GM12865 (cell line): ENCODE data around the gene MYO1H.
"Not testable (repeated sequence)": the region's sequence is repeated elsewhere in the genome, so short reads cannot be mapped to it uniquely, and the experiment has no call there.

Experiments
- DNase-seq: peaks from one replicate; pipeline ENCODE4 v3.0.0; 2010; ENCODE audit warnings: low read depth
- H3K4me3 ChIP-seq: 2 replicates; pipeline ENCODE4 v1.5.1; 2011; ENCODE audit warnings: mild to moderate bottlenecking, low read depth, low read length, control low read depth
- CTCF ChIP-seq: IDR thresholded peaks from 2 replicates; pipeline ENCODE4 v1.5.1; 2011; ENCODE audit warnings: low read length, control low read depth, low read depth, inconsistent platforms; ENCODE audit not compliant: insufficient read depth; ENCODE audit errors: missing control alignments

Gene MYO1H

DNA sequence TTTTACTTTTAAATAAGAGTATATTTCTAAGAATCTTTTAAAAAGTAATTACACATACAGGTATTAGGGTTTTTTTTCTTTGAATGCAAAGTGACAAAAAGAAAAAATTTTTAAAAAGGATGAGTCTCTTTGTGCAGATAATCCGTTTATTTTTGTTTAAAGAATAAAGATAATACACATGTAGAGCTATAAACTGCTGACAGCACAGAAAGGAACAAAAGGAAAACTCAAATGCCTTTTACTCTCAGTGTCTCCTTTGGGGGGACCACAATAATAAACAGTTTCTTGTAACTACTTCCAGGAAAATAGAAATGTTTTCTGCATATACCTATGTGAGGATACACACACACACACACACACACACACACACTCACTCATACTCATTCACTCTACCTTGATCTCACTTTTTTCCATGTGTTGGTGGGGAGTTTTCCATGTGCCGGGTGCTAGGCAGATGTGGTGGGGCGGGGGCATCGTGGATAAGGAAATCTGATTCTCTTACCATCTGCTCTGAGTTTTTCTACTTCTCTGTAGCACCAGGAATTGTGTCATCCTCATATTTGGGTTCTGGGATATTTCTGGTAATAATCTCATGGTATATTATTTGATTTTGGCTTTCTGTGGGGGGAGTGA lies 71.3 kb downstream of the MYO1H start:
- no peak for DNase-seq
- TF ChIP-seq CTCF = no peak
- no peak overlapping the region for H3K4me3 ChIP-seq

- TF ChIP-seq CTCF = no peak
- no peak for DNase-seq
- no peak overlapping the region for H3K4me3 ChIP-seq
These were observed 73.8 kb downstream of the MYO1H start for GRCh38 chr12:109421355-109422087.

DNA sequence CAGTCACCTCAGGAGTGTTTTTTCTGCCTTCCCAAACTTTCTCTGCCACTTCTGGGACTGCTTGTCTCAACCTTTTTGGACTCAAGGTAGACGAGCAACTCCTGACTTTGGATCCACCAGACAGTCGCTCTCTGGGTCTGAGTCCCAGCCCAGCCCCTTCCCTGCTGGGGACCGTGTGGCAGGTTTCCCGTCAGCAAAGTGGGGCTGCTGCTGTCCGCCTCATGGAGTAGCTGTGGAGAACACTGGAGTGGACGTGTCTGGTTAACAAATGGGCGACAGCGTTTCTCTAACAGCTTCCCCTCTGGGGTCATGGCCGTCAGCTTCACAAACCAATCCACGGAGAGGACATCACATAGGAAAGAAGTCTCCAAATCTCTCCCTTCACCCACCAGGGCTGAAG lies 74.6 kb downstream of the MYO1H start:
- no peak for DNase-seq
- no peak for TF ChIP-seq CTCF
- H3K4me3 ChIP-seq = no peak overlapping the region

DNA sequence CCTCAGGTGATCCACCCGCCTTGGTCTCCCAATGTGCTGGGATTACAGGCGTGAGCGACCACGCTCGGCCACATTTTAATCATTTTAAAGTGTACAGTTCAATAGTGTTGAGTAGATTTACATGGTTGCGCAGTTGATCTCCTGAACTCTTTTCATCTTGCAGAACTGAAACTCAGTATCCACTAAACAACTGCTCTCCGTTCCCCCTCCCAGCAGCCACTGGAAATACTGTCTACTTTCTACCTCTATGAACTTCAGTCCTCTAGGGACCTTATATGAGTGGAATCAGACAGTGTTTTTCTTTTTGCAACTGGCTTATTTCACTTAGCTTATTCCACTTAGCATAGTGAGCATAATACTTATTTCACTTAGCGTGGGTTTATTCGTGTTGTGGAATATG lies 75.7 kb downstream of the MYO1H start:
- TF ChIP-seq CTCF = no peak
- DNase-seq = no peak
- no peak overlapping the region for H3K4me3 ChIP-seq

- no peak overlapping the region for H3K4me3 ChIP-seq
- DNase-seq = peak; percentile 82
- peak; percentile 99 for TF ChIP-seq CTCF
These were observed 80.4 kb downstream of the MYO1H start for GRCh38 chr12:109428037-109428629.

- not testable (repeated sequence) for H3K4me3 ChIP-seq, DNase-seq
These were observed 81.1 kb downstream of the MYO1H start for GRCh38 chr12:109428804-109429203.

GRCh38 chr12:109430244-109430643 lies 82.5 kb downstream of the MYO1H start:
- no peak overlapping the region for H3K4me3 ChIP-seq
- TF ChIP-seq CTCF = no peak
- no peak for DNase-seq
